ENCODE measurements around the gene LKAAEAR1.

LKAAEAR1 gene

DNA sequence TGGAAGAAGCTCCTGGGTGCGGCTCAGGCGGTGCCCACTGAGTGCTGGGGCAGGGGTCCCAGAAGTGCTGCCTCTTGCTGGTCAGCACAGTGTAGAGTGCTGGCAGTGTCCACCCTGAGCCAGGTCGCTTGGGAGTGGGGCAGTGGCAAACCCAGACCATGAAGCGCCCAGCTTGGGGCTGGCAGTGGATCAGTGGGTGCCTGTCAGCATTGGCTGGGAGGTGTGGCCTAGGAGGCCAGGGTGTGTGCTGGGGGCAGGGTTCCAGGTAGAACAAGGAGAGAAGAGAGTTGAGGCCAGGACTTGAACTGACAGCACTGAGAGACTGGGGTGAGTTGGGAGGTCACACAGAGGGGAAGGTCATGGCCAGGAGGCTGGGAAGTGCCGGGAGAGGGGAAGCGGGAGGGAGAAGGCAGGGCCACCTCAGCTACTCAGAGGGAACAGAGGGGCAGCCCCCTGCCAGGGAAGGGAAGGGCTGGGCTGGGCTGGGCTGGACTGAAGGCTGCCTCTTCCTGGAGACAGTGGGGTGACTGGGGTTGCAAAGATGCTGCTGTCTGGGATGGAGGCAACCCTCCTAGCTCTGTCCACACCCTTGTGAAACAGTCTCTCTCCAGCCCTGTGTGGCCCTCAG, 17.1 kb downstream of the LKAAEAR1 start:
- TF ChIP-seq ZC3H10 (CRISPR knock-in tag; IDR thresholded peaks at IDR 0.05): no peak
- TF ChIP-seq CSDC2 (CRISPR knock-in tag; IDR thresholded peaks at IDR 0.05): no peak
- ATAC-seq: no peak

- no peak for ATAC-seq
- TF ChIP-seq ZFP30 (CRISPR knock-in tag; IDR thresholded peaks at IDR 0.05) (no peak), ZNF70 (CRISPR knock-in tag; IDR thresholded peaks at IDR 0.05) (no peak), BACH2 (CRISPR knock-in tag; IDR thresholded peaks at IDR 0.05; ENCODE audit: borderline replicate concordance) (no peak), ARNTL (CRISPR knock-in tag; IDR thresholded peaks at IDR 0.05; ENCODE audit: borderline replicate concordance, low read depth) (no peak), ZNF8 (CRISPR knock-in tag; IDR thresholded peaks at IDR 0.05) (no peak), ZC3H10 (CRISPR knock-in tag; IDR thresholded peaks at IDR 0.05) (no peak), ZFP3 (CRISPR knock-in tag; IDR thresholded peaks at IDR 0.05) (no peak), ZNF565 (CRISPR knock-in tag; conservative IDR thresholded peaks at IDR 0.05; ENCODE audit: low read depth) (no peak), TOX (CRISPR knock-in tag; IDR thresholded peaks at IDR 0.05; ENCODE audit: borderline replicate concordance) (no peak), ISL1 (CRISPR knock-in tag; IDR thresholded peaks at IDR 0.05) (no peak), PATZ1 (CRISPR knock-in tag; IDR thresholded peaks at IDR 0.05; ENCODE audit: borderline replicate concordance) (no peak), RARB (CRISPR knock-in tag; IDR thresholded peaks at IDR 0.05) (no peak), CSDC2 (CRISPR knock-in tag; IDR thresholded peaks at IDR 0.05) (no peak)
- TF ChIP-seq, protein P1, sequence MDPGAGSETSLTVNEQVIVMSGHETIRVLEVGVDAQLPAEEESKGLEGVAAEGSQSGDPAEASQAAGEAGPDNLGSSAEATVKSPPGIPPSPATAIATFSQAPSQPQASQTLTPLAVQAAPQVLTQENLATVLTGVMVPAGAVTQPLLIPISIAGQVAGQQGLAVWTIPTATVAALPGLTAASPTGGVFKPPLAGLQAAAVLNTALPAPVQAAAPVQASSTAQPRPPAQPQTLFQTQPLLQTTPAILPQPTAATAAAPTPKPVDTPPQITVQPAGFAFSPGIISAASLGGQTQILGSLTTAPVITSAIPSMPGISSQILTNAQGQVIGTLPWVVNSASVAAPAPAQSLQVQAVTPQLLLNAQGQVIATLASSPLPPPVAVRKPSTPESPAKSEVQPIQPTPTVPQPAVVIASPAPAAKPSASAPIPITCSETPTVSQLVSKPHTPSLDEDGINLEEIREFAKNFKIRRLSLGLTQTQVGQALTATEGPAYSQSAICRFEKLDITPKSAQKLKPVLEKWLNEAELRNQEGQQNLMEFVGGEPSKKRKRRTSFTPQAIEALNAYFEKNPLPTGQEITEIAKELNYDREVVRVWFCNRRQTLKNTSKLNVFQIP (CRISPR knock-in tag; IDR thresholded peaks at IDR 0.05; ENCODE audit: borderline replicate concordance, low read depth): no peak
- TF ChIP-seq, protein P2, sequence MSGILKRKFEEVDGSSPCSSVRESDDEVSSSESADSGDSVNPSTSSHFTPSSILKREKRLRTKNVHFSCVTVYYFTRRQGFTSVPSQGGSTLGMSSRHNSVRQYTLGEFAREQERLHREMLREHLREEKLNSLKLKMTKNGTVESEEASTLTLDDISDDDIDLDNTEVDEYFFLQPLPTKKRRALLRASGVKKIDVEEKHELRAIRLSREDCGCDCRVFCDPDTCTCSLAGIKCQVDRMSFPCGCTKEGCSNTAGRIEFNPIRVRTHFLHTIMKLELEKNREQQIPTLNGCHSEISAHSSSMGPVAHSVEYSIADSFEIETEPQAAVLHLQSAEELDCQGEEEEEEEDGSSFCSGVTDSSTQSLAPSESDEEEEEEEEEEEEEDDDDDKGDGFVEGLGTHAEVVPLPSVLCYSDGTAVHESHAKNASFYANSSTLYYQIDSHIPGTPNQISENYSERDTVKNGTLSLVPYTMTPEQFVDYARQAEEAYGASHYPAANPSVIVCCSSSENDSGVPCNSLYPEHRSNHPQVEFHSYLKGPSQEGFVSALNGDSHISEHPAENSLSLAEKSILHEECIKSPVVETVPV (CRISPR knock-in tag; IDR thresholded peaks at IDR 0.05): no peak
- TF ChIP-seq, protein P3, sequence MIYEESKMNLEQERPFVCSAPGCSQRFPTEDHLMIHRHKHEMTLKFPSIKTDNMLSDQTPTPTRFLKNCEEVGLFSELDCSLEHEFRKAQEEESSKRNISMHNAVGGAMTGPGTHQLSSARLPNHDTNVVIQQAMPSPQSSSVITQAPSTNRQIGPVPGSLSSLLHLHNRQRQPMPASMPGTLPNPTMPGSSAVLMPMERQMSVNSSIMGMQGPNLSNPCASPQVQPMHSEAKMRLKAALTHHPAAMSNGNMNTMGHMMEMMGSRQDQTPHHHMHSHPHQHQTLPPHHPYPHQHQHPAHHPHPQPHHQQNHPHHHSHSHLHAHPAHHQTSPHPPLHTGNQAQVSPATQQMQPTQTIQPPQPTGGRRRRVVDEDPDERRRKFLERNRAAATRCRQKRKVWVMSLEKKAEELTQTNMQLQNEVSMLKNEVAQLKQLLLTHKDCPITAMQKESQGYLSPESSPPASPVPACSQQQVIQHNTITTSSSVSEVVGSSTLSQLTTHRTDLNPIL (CRISPR knock-in tag; IDR thresholded peaks at IDR 0.05; ENCODE audit: low read depth): no peak
These were observed 18.2 kb downstream of the LKAAEAR1 start for GRCh38 chr20:64065974-64066343.

DNA sequence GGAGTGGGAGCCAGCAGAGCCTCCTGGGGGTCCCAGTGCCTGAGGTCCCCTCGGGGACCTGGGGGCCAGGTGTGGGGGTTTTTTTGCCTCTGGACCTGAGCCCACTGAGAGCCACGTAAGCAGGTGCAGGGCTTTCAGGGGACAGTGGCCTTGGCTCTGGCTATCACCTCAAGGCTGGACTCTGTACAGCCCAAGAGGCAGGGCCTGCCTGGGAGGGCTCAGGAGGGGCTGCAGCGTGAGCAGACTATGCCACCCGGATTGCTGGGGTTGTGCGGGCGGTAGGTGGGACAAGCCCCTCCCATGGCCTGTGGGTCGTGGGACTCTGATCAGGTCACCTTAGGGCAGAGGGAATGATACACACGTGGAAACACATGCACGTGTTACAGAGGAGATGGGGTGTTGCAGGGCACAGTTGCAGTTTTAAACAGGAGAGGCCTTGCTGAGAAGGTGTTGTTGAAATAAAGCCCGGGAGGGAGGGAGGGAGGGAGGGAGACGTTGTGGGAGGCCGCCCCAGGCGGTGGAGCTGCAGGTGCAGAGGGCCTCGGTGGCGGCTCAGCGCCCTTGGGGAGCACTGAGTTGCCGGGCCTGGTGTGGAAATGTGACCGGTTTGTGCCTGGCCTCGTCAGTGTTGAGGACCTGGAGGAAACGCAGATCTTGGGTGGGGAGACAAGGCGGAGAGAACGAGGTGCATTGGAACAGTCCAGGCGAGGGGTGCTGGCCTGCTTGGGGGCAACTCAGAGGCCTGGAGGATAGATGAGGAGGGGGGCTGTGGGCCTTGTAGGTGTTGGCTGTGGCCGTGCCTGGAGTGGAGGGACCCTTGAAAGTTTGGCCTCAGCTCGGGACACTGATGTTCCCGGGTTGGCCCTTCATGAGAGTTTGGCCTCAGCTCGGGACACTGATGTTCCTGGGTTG, 18.9 kb downstream of the LKAAEAR1 start:
- no peak for TF ChIP-seq TSHZ2 (CRISPR knock-in tag; IDR thresholded peaks at IDR 0.05)
- TF ChIP-seq CSDC2 (CRISPR knock-in tag; IDR thresholded peaks at IDR 0.05): no peak
- no peak for TF ChIP-seq ZC3H10 (CRISPR knock-in tag; IDR thresholded peaks at IDR 0.05)
- TF ChIP-seq ARNTL (CRISPR knock-in tag; IDR thresholded peaks at IDR 0.05; ENCODE audit: borderline replicate concordance, low read depth): no peak
- TF ChIP-seq, protein P3 (CRISPR knock-in tag; IDR thresholded peaks at IDR 0.05; ENCODE audit: low read depth): no peak
- TF ChIP-seq ZFP30 (CRISPR knock-in tag; IDR thresholded peaks at IDR 0.05): no peak
- no peak for TF ChIP-seq ISL1 (CRISPR knock-in tag; IDR thresholded peaks at IDR 0.05)
- TF ChIP-seq, protein P2 (CRISPR knock-in tag; IDR thresholded peaks at IDR 0.05): no peak
- TF ChIP-seq BACH2 (CRISPR knock-in tag; IDR thresholded peaks at IDR 0.05; ENCODE audit: borderline replicate concordance): no peak
- TF ChIP-seq TCF4 (CRISPR knock-in tag; IDR thresholded peaks at IDR 0.05; ENCODE audit: borderline replicate concordance): no peak
- TF ChIP-seq SNAI2 (CRISPR knock-in tag; IDR thresholded peaks at IDR 0.05): no peak
- no peak for TF ChIP-seq ZNF70 (CRISPR knock-in tag; IDR thresholded peaks at IDR 0.05)
- ATAC-seq: no peak

Measured in SK-N-SH treated with all-trans-retinoic acid at 6 μM for 48 hours (cell line).